Measurements from ENCODE around the gene DTD1. TPM values are rescaled to one million over a fixed set of nuclear protein-coding genes. Genes with fewer than 3 reads are reported as not detected.

The DTD1 gene
- total RNA-seq, 1 experiment from 2014 or later = 62.8 TPM

GRCh38 chr20:18778690-18779392 is 191.0 kb downstream of the DTD1 start:
- no peaks in the 10 kb centered on the region for H3K27me3 ChIP-seq (ENCODE audit: insufficient read depth, low read depth)
- no peak overlapping the region for H3K4me3 ChIP-seq
- H4K20me1 ChIP-seq (ENCODE audit: insufficient read depth) = no peaks in the 10 kb centered on the region
- intact Hi-C loops (cut with micrococcal nuclease; ENCODE audit: unreplicated experiment) = no loop called here
- TF ChIP-seq CTCF (conservative IDR thresholded peaks at IDR 0.05) (no peak), EZH2 (IDR thresholded peaks at IDR 0.05; ENCODE audit: low read depth) (no peak)
- H3K4me2 ChIP-seq = no peak overlapping the region
- no peaks in the 10 kb centered on the region for H3K9me2 ChIP-seq (ENCODE audit: insufficient read depth)
- H2AFZ ChIP-seq = no peak overlapping the region
- CTCF ChIA-PET = no interaction called here
- H3F3A ChIP-seq (ENCODE audit: insufficient read depth, low read depth) = no peaks in the 10 kb centered on the region
- POLR2A ChIA-PET (ENCODE audit: unreplicated experiment) = no interaction called here
- no peaks in the 10 kb centered on the region for H3K36me3 ChIP-seq (ENCODE audit: low read depth)
- H3K4me1 ChIP-seq (replicated peaks; ENCODE audit: insufficient read depth) = peaks cover under 1% of the 10 kb centered on the region; the same call in 1 of the 2 replicates
- H3K27ac ChIP-seq = no peak overlapping the region
- H3K9me3 ChIP-seq (ENCODE audit: insufficient read depth, low read depth) = no peaks in the 10 kb centered on the region; the same call in 1 of the 2 replicates
- no TSS peak for BruUV-seq (replicated peaks)
- no peaks in the 10 kb centered on the region for H3K79me2 ChIP-seq (ENCODE audit: low read depth)
- no peak for DNase-seq

- H3K9me3 ChIP-seq (ENCODE audit: insufficient read depth, low read depth) = no peaks in the 10 kb centered on the region; the same call in 1 of the 2 replicates
- H4K20me1 ChIP-seq (ENCODE audit: insufficient read depth) = no peaks in the 10 kb centered on the region
- ChIA-PET CTCF (no interaction called here), POLR2A (ENCODE audit: unreplicated experiment) (no interaction called here)
- H3K27ac ChIP-seq = no peak overlapping the region
- no peaks in the 10 kb centered on the region for H3F3A ChIP-seq (ENCODE audit: insufficient read depth, low read depth)
- DNase-seq = no peak
- no peaks in the 10 kb centered on the region for H3K36me3 ChIP-seq (ENCODE audit: low read depth)
- no TSS peak for BruUV-seq (replicated peaks)
- H3K27me3 ChIP-seq (ENCODE audit: insufficient read depth, low read depth) = no peaks in the 10 kb centered on the region; the same call in 1 of the 2 replicates
- H3K4me3 ChIP-seq = no peak overlapping the region
- no peak overlapping the region for H2AFZ ChIP-seq
- no peaks in the 10 kb centered on the region for H3K9me2 ChIP-seq (ENCODE audit: insufficient read depth)
- no peaks in the 10 kb centered on the region for H3K4me1 ChIP-seq (replicated peaks; ENCODE audit: insufficient read depth)
- no peak for TF ChIP-seq EZH2 (IDR thresholded peaks at IDR 0.05; ENCODE audit: low read depth)
- TF ChIP-seq CTCF (conservative IDR thresholded peaks at IDR 0.05) = no peak
- intact Hi-C loops (cut with micrococcal nuclease; ENCODE audit: unreplicated experiment) = no loop called here
- H3K79me2 ChIP-seq (ENCODE audit: low read depth) = no peaks in the 10 kb centered on the region
- no peak overlapping the region for H3K4me2 ChIP-seq
Observed at GRCh38 chr20:18780385-18781130, 192.7 kb downstream of the DTD1 start.

GRCh38 chr20:18781509-18781908 is 193.7 kb downstream of the DTD1 start:
- H3K27ac ChIP-seq = no peak overlapping the region
- ChIA-PET CTCF (no interaction called here), POLR2A (ENCODE audit: unreplicated experiment) (no interaction called here)

More at GRCh38 chr20:18781509-18781908, 193.7 kb downstream of the DTD1 start:
- Histone ChIP-seq H3K9me3 (ENCODE audit: insufficient read depth, low read depth) (no peaks in the 10 kb centered on the region; the same call in 1 of the 2 replicates), H3F3A (ENCODE audit: insufficient read depth, low read depth) (no peaks in the 10 kb centered on the region), H3K9me2 (ENCODE audit: insufficient read depth) (no peaks in the 10 kb centered on the region), H2AFZ (no peak overlapping the region), H3K27me3 (ENCODE audit: insufficient read depth, low read depth) (no peaks in the 10 kb centered on the region; the same call in 1 of the 2 replicates), H3K4me1 (replicated peaks; ENCODE audit: insufficient read depth) (no peaks in the 10 kb centered on the region), H4K20me1 (ENCODE audit: insufficient read depth) (no peaks in the 10 kb centered on the region), H3K4me3 (no peak overlapping the region), H3K4me2 (no peak overlapping the region), H3K79me2 (ENCODE audit: low read depth) (no peaks in the 10 kb centered on the region), H3K36me3 (ENCODE audit: low read depth) (no peaks in the 10 kb centered on the region)
- TF ChIP-seq EZH2 (IDR thresholded peaks at IDR 0.05; ENCODE audit: low read depth) = no peak
- no peak for TF ChIP-seq CTCF (conservative IDR thresholded peaks at IDR 0.05)
- no peak for DNase-seq
- intact Hi-C loops (cut with micrococcal nuclease; ENCODE audit: unreplicated experiment) = no loop called here
- no TSS peak for BruUV-seq (replicated peaks)

Data from PC-9 (cell line).